Gastrocnemius medialis (tissue), 4 donors: Measurements from ENCODE around the gene CNTD1. TPM values are rescaled to one million over a fixed set of nuclear protein-coding genes. Genes with fewer than 3 reads are reported as not detected.
"Not testable (repeated sequence)": the region's sequence is repeated elsewhere in the genome, so short reads cannot be mapped to it uniquely, and the experiment has no call there.

ENCODE experiments used
- ATAC-seq, 2 donors: fragments of 150-250 bp; one replicate each; pipeline ENCODE4 v1.9.1; 2016
- DNase-seq, 2 donors: peaks; one replicate each; pipeline ENCODE4 v3.0.0-alpha.2; 2019
- H3K27ac ChIP-seq, 4 donors: fragments of 200-600 bp; sonication (generic); 1 replicate in 1 of 4; 2 replicates in 3 of 4; pipeline ENCODE4 v1.5.1; 2016 to 2018; ENCODE audit warnings: mild to moderate bottlenecking in 2 of 4, moderate library complexity in 1 of 4
- H3K27me3 ChIP-seq, 3 donors: fragments of 200-600 bp; sonication (generic) in 2 of 3; 1 replicate in 1 of 3; 2 replicates in 2 of 3; pipeline versions ENCODE4 v1.5.1 to v1.6.0; 2016 to 2019; ENCODE audit warnings: mild to moderate bottlenecking in 1 of 3, moderate library complexity in 1 of 3
- H3K36me3 ChIP-seq, 2 donors: fragments of 200-600 bp; sonication (generic) in 1 of 2; one replicate each; pipeline ENCODE4 v1.5.1; 2017 to 2018
- H3K4me1 ChIP-seq, 2 donors: fragments of 200-600 bp; sonication (generic) in 1 of 2; one replicate each; pipeline ENCODE4 v1.5.1; 2016 to 2017; ENCODE audit warnings: mild to moderate bottlenecking in 2 of 2
- H3K4me3 ChIP-seq, 4 donors: fragments of 200-600 bp; sonication (generic) in 3 of 4; 1 replicate in 1 of 4; 2 replicates in 3 of 4; pipeline ENCODE4 v1.5.1; 2016 to 2019; ENCODE audit warnings: mild to moderate bottlenecking in 2 of 4
- H3K9me3 ChIP-seq, 3 donors: fragments of 200-600 bp; sonication (generic) in 2 of 3; 1 replicate in 1 of 3; 2 replicates in 2 of 3; pipeline ENCODE4 v1.5.1; 2016 to 2019
- POLR2A ChIP-seq, 2 donors: fragments of 450-650 bp; IDR thresholded peaks; one replicate each; pipeline ENCODE4 v1.6.1; 2017; ENCODE audit warnings: antibody characterized with exemption in 2 of 2, mild to moderate bottlenecking in 2 of 2, moderate library complexity in 2 of 2
- in situ Hi-C, 4 donors: fragments of 200-750 bp; cut with MboI; loops; one replicate each; pipeline versions ENCODE4 v1.15.0 to v1.8.0; 2017; ENCODE audit warnings: low sequenced_read_pairs in 4 of 4
- intact Hi-C: fragments of 100-400 bp; cut with DNase I; formaldehyde crosslinking; loops from one replicate; pipeline ENCODE4 v1.15.1; 2023; ENCODE audit warnings: low total_unique reads
- total RNA-seq, 4 donors: library from RNA; depleted of rRNA; stranded (reverse); fragments of >200 nt; gene quantifications; one replicate each; pipeline versions ENCODE4 v1.1.0 to v1.2.3, GENCODE V29; 2016
- TF ChIP-seq, protein P1 (sequence below), 5 experiments: fragments of 450-650 bp in 3 of 5; fragments of 200-600 bp in 2 of 5; sonication (generic) in 2 of 5; IDR thresholded peaks in 4 of 5; conservative IDR thresholded peaks in 1 of 5; 1 replicate in 4 of 5; 2 replicates in 1 of 5; pipeline ENCODE4 v1.5.1; 2016 to 2019; ENCODE audit warnings: antibody characterized with exemption in 5 of 5, mild to moderate bottlenecking in 3 of 5, moderate library complexity in 3 of 5

The CNTD1 gene
- total RNA-seq, 4 donors from 2014 or later = not detected

DNA sequence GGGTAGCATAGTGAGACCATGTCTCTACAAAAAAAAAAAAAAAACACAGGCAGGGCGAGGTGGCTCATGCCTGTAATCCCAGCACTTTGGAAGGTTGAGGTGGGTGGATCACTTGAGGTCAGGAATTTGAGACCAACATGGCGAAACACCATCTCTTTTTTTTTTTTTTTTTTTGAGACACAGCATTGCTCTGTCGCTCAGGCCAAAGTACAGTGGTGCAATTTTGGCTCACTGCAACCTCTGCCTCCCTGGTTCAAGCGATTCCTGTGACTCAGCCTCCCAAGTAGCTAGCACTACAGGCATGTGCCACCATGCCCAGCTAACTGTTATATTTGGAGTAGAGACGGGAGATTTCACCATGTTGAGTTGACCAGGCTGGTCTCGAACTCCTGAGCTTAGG, 32.5 kb upstream of the CNTD1 start:
- Histone ChIP-seq H3K4me1 (peaks cover 0 to 8% of the 10 kb centered on the region in 2 donors), H3K9me3 (no peaks in the 10 kb centered on the region), H3K27ac (no peak overlapping the region), H3K36me3 (no peaks in the 10 kb centered on the region), H3K4me3 (no peak overlapping the region), H3K27me3 (peaks cover 4 to 16% (median 8%) of the 10 kb centered on the region in 3 donors)
- no peak for DNase-seq
- intact Hi-C loops = no loop called here
- no peak for TF ChIP-seq POLR2A (IDR thresholded peaks at IDR 0.05)
- TF ChIP-seq, protein P1, sequence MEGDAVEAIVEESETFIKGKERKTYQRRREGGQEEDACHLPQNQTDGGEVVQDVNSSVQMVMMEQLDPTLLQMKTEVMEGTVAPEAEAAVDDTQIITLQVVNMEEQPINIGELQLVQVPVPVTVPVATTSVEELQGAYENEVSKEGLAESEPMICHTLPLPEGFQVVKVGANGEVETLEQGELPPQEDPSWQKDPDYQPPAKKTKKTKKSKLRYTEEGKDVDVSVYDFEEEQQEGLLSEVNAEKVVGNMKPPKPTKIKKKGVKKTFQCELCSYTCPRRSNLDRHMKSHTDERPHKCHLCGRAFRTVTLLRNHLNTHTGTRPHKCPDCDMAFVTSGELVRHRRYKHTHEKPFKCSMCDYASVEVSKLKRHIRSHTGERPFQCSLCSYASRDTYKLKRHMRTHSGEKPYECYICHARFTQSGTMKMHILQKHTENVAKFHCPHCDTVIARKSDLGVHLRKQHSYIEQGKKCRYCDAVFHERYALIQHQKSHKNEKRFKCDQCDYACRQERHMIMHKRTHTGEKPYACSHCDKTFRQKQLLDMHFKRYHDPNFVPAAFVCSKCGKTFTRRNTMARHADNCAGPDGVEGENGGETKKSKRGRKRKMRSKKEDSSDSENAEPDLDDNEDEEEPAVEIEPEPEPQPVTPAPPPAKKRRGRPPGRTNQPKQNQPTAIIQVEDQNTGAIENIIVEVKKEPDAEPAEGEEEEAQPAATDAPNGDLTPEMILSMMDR (IDR thresholded peaks at IDR 0.05 in 4 of 5, conservative IDR thresholded peaks at IDR 0.05 in 1 of 5) = no peak
- no peak for ATAC-seq
- in situ Hi-C loops = loop anchor here in 2 of 4 donors (10.0 to 25.0 kb wide), 2 partner anchors 179 to 181 kb away; partner anchors contain the start of gene PSMC3IP (in 1 of the 2)

GRCh38 chr17:42767512-42767911, 31.1 kb upstream of the CNTD1 start:
- H3K4me1 ChIP-seq = peaks cover 0 to 5% of the 10 kb centered on the region in 2 donors
- H3K27ac ChIP-seq = no peak overlapping the region
- no peaks in the 10 kb centered on the region for H3K9me3 ChIP-seq
- no peak for DNase-seq
- no peaks in the 10 kb centered on the region for H3K36me3 ChIP-seq
- no peak overlapping the region for H3K4me3 ChIP-seq
- TF ChIP-seq POLR2A (IDR thresholded peaks at IDR 0.05) = no peak
- TF ChIP-seq, protein P1 (IDR thresholded peaks at IDR 0.05 in 4 of 5, conservative IDR thresholded peaks at IDR 0.05 in 1 of 5) = no peak
- intact Hi-C loops (no loop called here), in situ Hi-C loops (loop anchor here in 2 of 4 donors (10.0 to 25.0 kb wide), 2 partner anchors 180 to 183 kb away; partner anchors contain the start of gene PSMC3IP (in 1 of the 2))
- peaks cover 0 to 3% (median 0%) of the 10 kb centered on the region in 3 donors for H3K27me3 ChIP-seq
- no peak for ATAC-seq

GRCh38 chr17:42768006-42768405, 30.7 kb upstream of the CNTD1 start:
- intact Hi-C loops, DNase-seq, H3K9me3 ChIP-seq, ATAC-seq, H3K27me3 ChIP-seq, H3K4me3 ChIP-seq, H3K4me1 ChIP-seq, H3K36me3 ChIP-seq, H3K27ac ChIP-seq: not testable (repeated sequence)
- in situ Hi-C loops = loop anchor here in 2 of 4 donors (10.0 to 25.0 kb wide), 2 partner anchors 181 to 183 kb away; partner anchors contain the start of gene PSMC3IP (in 1 of the 2)

GRCh38 chr17:42769964-42770363, 28.7 kb upstream of the CNTD1 start:
- H3K9me3 ChIP-seq, H3K27me3 ChIP-seq, H3K4me3 ChIP-seq, H3K36me3 ChIP-seq, H3K27ac ChIP-seq, intact Hi-C loops, ATAC-seq, DNase-seq: not testable (repeated sequence)
- peaks cover 12 to 17% of the 10 kb centered on the region in 2 donors for H3K4me1 ChIP-seq
- in situ Hi-C loops = loop anchor here in 2 of 4 donors (10.0 to 25.0 kb wide), 2 partner anchors 183 to 185 kb away; partner anchors contain the start of gene PSMC3IP (in 1 of the 2)

DNA sequence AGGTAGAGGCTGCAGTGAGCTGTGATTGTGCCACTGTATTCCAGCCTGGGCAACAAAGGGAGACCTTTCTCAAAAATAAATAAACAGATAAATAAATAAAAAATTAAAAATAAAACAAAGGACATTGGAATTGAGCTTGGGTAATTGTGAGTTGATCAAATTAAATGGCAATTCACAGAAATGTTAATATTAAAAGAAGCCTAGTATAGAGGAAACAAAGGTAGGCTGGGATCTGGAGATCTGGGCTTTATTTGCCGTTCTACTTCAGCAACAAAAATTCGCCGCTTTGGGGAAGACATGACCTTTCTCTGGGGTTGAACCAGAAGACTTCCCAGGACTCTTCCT, 25.7 kb upstream of the CNTD1 start:
- Histone ChIP-seq H3K27ac (peak overlapping the region; percentile 81 to 94 (median 88)), H3K9me3 (no peaks in the 10 kb centered on the region), H3K36me3 (peaks cover 2 to 31% of the 10 kb centered on the region in 2 donors), H3K4me1 (peaks cover 12 to 17% of the 10 kb centered on the region in 2 donors), H3K27me3 (no peaks in the 10 kb centered on the region), H3K4me3 (peak overlapping the region; percentile 85 to 100 (median 91))
- DNase-seq (no peak), ATAC-seq (peak in 1 of 2 donors; percentile 8)
- TF ChIP-seq POLR2A (IDR thresholded peaks at IDR 0.05) = no peak
- TF ChIP-seq, protein P1 (IDR thresholded peaks at IDR 0.05 in 4 of 5, conservative IDR thresholded peaks at IDR 0.05 in 1 of 5) = no peak
- in situ Hi-C loops = loop anchor here in 1 of 4 donors (25.0 kb wide), 1 partner anchor 186 kb away; the partner anchor contains the start of gene PSMC3IP
- intact Hi-C loops = loop anchor here (1.0 kb wide), 2 partner anchors 25 to 51 kb away; partner anchors contain the start of genes BECN1, CNTD1 and COA3
